ENCODE measurements around the gene FXYD6.

FXYD6 gene

DNA sequence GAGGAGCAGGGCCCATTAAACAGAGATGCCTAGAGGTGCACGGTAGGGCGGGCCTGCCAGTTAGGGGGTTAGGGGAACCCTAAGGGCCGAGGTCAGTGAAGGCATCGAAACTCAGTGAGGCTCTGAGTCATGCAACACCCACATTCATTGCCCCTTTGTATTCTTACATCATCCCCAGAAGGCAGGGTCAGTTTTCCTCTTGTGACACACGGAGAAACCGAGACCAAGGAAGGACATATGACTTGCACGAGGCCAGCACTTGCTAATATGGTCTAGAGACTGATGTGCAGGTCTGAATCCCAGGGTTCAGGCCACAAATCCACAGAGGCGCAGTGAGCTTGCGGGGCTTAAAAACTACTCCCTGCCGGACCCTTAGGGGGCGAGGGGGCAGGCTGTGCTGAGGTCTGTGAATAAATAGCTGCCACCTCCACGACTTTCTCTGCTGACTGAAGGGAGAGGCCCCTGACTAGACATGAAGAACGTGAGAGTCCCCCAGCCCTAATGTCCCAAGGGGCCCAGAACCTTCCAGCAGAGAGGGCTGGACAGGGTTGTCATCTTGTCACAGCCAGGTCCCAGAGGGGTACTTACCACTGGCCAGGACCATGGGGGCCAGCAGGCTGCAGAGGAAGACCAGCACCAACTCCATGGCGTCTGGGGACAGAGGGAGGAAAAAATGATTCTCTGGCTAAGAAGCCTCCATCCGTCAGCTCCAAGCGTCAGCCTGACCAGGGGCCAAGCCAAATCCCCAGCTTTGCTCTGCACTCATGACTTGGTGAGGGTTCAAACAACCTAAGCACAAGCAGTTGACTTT is 34.1 kb downstream of the FXYD6 start:
- DNase-seq, result no peak

DNA sequence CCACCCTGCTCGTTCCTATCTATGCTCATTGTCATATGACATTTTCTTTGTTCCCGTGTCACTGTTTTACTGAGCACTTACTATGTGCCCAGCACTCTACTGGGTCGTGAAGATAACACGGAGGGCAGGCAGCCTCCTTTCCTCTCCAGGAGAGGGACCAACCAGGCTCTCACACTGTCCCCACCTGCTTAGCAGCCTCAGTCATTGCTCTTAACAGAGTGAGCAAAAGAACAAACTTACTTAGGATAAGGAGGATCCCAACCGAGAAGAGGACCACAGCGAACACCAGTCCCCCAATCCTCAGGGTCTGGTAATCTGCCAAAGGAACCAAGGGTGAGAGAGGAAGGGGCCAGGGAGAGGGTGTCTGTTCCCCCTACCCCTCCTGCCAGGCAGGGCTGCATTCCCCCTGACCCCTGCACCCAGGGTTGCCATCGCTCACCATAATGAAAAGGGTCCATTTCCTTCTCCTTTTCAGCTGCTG is 34.9 kb downstream of the FXYD6 start:
- no peak for DNase-seq

DNA sequence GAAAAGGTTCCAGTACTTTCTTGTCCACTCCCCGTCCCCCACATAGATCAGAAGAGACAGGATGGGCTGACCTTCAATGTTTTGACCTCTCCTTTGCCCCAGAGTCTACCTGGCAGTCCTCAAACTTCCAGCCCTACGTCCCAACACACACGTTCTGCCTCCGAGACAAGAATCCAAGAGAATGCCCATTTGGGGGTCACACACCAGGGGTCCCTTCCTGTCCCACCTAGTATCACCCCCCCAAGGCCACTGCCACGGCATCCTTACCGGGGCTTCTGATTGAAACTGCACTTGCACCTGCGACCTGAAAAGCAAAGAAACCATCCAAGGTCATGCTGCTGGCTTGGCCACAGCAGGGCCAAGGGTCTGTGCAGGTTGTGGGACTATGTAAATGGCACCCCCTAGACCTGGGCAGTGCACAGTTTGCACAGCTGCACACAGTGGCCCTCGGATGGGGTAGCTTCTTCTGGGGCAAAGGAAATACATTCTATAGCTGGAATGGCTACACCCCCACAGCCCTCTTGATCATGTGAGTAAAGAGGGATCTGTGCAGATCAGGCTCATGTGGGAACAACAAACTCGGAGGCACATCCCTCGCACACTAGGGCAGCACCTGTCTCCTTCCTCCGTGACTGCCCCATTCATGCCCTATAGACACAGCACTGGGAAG is 35.4 kb downstream of the FXYD6 start:
- no peak for DNase-seq

DNA sequence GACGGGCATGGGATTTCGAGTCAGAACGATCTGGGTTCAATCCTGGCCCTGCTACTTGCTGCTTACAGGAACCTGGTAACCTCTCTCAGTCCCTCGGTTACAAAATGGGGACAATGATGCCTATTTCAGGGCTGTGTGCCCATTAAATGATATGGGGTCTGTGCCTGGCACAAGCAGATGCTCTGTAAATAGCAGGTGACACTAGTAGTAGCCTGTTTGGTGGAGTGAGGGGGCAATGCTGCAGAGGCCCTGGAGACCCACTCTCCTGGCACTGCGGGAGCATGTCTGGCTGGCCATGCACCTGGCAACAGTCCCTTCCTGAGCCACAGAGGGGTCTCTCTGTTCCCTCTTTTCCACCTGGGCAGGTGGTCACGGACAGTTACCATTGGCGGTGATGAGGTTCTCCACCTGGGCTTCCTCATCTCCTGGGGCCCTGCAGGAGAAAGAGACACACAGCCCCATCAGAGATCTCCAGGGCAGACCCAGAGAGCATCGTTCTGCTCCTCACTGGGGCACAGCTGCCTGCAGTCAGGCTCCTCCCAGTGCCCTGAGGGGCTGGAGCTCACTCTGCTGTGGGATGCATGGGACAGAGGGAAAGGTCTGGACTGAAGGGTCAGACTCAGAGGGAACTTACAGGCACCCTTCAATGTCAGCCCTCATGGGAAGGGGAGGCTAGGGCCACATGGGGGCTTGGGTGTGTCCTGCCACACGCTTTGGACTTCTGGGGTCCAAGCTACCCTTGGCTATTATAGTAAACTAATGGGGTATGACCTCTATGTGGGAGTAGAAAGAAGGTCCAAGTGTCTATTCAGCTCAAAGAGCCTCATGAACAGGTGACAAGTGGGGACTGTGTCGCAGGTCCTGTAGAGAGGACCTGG is 36.3 kb downstream of the FXYD6 start:
- DNase-seq, result no peak

DNA sequence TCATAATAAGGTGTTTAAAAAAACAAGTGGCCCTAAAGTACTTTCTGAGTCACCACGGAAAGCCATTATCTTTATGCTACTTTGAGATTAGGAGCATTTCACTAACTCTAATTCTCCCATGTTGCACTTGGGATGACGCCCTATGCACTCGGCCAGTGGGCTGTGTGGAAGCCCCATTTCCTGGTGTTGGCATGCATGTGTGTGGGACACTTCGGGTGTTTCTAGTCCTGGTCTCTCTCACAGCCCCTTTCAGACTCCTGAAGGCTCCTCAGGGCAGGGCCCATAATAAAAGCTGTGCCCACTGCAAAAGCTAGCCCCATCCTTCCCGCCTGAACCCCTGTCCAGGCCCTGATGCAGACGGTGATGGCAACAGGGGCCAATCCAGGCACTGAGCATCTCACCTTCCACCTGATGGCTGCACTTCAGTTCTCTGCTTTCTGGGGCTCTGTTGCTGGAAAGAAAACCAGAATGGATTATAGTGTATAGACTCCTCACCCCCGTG is 37.0 kb downstream of the FXYD6 start:
- no peak for DNase-seq

DNA sequence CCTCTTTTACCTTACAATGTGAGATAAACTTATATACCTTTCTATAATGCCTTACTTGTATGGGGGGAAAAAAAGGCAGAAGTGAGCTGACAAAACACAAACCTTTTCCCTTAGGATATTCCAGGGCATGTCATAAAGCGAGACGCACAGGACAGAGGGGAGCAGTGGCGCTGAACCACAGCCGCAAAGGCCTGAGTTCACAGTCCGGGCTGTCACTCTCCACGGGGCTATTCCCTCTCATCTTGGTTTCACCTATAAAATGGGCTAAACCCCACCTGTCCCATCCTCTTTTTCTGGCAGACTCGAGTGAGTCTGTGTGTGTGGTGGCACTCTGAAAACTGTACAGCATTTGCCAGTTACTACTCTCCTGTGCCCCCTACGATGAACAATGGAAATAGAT is 37.6 kb downstream of the FXYD6 start:
- no peak for DNase-seq

DNA sequence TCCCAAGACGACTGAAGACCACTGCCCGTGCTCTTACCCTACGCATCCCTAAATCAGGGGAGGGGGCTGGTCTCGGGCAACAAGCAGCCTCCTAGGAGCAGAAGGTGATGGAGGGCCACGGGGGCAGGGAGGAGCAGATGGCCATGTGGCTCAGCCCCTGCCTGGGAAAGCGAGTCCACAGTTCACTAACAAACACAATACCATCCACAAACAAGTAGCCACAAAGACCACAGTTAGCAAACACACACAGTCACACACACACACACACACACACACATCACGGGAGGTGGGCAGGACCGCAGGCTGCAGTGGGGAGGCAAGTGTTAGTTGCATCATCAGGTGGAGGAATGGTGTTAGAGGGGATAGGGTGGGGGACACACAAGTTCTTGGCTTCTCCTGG is 38.7 kb downstream of the FXYD6 start:
- DNase-seq, result no peak

DNA sequence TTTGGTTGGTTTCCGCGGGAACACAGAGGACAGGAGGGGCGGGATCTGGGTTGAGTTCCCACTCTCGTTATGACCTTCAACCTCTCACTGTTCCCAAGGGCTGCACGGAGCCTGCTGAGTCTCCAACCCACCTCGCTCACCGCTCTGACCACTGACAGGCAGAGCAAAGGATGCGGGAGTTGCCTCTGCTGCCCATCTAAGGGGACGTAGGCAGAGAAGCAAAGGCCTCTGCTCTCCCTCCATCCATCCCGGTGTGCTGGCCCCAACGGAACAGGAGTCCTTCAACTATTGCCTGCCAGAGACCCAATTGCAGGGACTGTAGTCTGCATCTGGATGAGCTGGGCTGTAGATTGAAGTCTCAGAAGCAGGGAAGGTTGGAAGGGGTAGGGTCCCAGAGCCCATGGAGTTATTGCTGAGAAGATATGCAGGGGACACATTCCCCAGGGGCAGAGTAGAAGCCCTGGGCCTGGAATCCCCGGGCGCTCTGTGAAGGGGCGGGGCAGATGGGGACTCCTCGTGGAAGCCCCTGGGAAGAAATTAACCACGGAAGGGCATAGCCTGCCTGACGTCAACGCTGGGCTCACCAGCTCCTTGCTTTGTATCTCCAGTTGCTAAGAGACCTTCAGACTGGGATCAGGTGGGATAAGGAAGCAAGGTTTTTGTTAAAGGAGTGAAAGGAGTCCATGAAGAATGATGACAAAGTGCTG is 39.2 kb downstream of the FXYD6 start:
- DNase-seq, result no peak

DNA sequence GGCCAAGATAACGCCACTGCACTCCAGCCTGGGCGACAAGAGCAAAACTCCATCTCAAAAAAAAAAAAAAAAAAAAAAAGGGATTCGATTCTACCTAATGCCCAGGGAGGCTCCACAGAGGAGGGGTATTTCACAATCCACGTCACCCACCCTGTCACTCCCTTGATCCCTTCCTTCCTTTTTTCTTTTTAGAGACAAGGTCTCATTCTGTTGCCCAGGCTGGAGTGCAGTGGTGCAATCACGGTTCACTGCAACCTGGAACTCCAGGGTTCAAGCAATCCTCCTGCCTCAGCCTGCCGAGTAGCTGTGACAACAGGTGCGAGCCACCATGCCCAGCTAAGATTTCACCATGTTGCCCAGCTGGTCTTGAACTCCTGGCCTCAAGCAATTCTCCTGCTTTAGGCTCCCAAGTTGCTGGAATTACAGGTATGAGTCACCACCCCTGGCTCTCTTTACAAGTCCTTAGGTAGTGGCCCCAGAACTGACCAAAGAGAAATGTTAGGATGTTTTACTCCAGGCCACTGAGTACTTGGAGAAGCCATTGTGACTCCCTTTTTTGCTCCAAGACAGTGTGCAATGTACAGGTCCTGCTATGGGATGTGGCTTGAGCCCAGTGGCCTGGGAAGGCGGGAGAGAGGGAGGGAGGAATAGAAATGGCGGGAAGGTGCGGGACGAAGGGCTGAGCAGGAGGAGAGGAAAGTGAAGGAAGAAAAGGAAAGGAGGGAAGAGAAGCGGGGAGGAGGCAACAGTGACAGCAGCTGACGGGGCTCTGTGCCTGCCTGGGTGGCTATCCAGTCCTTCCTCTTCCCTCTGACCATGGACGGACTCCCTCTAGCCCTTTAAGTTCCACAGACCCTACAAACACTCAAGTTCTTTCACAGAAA is 40.1 kb downstream of the FXYD6 start:
- DNase-seq, result no peak

DNA sequence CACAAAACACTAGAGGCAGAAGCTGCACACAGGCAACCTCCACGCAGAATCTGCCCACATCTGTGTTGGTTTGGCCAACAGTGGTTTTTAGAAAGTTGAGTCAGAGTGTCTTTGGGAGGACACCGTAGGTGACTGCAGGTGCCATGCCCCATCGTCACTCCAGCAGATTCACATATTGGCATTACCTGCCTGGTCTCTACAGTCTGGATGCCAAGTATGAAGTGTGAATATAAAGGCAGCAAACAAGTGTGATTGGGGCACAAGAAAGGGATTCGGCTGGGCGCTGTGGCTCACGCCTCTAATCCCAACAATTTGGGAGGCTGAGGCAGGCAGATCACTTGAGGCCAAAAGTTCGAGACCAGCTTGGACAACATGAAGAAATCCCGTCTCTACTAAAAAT is 40.9 kb downstream of the FXYD6 start:
- no peak for DNase-seq

DNA sequence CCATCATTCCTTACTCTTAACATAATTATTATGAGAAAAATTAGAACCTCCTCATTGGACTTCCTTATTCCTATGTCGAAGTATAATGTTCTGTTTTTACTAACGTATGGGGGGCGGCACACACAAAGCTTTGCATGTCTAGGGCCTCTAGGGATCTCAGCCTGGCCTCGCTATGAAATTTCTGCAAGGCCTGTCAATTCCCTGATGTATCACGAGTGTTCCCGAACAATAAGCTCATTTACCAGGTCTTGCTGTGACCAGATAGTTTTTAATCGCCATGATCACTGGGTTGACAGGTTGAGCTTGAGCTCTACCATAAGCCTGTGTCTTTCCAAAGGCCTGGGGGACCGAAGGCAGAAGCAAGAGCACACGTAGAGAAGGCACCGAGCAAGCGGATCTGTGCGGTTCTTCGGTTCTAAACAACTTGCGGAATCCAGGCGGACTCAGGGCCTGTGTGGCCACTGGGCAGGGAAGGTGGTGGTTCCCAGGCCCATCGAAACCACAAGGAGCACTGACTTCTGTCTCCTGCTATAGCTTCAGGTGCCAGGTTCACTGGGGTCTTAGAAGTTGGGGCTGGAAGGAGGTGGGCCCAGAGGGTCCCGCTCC is 41.5 kb downstream of the FXYD6 start:
- DNase-seq, result no peak

DNA sequence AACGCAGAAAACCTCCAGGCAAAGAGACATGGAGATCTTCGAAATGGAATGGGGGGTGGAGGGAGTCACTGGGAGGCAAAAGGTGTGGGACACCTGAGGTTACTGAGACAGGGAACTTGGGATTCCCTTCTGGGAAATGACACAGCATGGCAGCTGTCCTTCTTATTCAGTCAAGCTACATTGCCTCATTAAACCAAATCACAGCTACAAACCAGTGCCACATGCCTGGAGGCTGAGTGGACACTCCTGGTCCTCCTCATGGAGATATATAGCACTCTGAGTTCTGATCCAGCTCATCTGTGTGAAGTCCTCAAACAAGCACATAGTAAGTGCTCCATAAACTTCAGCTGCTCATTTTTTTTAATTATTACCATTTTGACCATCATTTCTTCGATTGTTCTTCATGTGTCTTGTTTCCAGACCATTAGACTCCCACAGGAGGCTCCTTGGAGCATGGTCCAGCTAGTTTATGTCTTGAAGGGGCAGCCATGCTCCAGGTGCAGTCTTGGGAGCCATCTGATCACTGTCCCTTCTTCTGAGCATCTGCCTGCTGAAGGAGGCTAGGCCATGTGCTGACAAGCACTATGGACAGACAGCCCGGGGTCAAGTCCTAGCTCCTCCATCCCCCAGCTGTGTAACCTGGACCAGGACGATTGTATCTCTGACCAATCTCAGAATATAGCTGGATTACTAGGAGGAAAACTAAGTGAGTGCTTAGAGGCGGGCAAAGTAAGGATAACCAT is 42.2 kb downstream of the FXYD6 start:
- no peak for DNase-seq

DNA sequence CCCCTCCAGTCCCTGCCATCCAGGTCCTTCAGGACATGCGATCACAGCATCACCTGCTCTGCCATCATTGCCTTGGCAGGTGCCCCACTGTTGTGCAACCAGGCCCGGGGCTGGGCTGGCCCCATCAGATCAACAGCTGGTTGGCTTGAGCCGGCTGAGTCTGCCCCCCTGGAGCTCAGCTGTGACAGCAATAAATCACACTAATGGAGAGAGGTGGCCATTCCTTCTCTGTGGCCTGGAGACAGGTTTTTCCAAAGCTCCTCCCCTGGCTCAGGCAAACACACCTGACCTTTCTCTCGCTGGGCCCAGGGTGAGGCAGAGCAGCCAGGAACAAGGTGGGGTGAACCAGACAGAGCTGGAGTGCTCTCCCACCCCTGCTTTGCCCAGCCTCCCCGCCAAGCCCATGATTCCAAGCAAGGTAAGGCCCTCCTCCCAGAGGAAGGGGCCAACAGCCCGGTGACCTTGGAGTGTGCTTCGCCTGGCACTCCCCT is 43.0 kb downstream of the FXYD6 start:
- peak; percentile 62 for DNase-seq

DNA sequence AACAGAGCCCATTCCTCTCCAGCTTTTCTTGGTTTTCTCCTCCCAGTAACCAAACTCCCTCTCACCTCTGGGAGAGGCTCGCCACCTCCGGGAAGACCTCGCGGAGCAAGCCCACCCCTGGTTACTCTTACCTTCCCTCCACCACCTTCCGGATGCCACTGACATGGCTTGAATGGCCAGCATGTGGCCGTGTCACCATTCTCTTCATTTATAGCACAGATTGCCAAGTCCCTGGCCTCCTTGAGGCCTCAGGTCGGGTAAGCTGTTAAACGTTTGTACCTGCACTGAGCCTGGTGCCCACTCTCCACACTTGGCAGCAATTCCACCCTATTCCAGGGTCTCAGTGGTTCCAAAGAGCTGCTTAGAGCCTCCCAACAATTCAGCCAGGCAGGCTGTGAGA is 43.9 kb downstream of the FXYD6 start:
- DNase-seq, result no peak

DNA sequence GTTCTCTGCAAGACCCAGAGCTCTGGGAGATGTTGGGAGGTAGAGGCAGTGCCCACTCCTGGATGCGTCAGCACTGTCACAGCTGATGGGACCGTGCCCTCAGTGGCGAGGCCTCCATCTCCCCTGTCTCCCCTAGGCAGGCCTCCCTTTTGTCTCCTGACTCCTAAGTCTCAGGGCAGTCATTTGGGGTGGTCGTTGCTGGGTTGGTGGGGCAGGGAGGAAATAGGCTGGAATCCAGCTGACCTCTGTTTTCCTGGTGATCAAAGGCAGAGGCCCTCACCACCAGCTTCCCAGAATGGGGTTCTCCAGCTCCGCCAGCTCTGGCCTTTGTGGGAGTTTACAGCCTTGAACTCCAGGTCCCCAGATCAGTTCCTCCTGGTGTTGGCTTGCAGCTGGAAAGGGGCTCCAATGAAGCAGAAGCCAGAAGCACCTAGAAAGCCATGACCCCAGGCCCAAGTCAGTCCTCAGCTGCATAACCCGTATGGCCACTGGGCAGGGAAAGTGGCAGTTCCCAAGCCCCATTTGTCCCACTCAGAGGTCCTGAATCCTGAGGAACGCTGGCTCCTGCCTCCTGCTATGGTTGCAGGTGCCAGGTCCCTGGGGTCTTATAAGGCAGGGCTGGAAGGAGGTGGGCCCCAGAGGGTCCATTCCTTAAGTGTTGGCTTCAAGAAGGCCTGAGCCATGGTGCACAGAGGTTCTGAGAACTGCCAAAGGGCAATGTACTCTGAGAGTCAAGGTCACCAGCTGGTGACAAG is 44.6 kb downstream of the FXYD6 start:
- DNase-seq, result no peak

DNA sequence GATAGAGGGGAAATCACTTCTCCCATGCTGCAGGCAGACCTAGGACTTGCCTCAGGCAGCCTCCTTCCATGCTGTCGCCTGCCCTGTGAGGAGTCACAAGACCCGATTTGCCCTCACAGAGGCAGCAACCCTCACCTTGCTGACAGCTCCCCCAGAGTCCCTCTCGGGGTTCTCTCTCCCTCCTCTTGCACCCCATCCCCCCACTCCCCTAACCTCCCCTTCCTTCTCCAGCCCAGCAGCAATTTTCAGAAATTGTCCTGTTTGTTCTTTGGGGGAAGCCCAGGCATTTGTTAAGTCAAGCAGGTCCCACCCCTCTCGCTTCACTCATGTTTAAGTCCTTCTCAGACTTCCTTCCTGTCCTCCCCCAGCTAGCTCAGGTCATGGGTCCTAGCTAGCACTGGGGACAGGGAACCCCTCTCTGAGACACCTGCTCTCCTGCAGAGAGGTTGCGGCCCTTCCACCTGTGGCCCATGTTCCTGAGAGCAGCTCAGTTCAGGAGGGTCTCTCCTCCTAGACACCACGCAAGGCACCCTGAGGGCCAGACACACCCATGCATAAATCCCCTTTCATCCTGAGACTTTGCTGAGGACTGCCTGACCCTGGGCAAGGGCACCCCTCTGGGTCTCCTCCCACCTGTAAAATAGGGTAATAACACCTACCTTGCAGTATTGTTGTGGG is 45.6 kb downstream of the FXYD6 start:
- no peak for DNase-seq

DNA sequence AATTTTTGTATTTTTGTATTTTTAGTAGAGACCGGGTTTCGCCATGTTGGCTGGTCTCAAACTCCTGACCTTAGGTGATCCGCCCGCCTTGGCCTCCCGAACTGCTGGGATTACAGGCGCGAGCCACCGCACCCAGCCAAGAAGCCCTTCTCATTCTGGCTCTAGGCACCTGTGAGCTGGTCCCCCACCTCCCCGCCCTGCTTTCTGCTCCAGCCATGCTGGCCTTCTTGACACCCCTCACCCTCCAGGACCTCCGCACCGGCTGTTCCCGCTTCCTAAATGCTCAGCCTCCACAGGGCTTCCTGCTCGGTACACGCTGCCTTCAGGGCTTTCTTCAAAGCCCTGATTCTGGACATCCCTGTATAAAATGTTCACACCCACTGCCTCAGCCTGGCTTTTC is 46.4 kb downstream of the FXYD6 start:
- DNase-seq, result no peak

DNA sequence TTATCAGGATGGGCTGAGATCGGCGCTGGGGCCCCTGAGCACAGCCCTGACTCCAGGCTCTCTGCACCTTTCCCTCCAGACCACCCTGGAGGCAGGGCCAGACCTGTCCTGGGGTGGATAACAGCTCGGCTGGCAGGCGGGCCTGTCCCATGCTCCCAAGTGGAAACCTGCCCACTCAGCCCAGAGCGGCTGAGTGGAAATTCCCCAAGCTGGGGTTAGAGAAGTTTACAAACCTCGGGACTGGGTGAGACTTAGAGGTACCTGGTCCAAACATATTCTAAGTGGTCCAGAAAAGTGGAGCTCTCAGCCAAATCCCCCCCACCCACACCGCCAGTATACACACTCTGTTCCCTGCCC is 47.1 kb downstream of the FXYD6 start:
- no peak for DNase-seq
